GM11168 (cell line): Measurements from ENCODE around the gene SERF1A.
"Not testable (repeated sequence)": the region's sequence is repeated elsewhere in the genome, so short reads cannot be mapped to it uniquely, and the experiment has no call there.

ENCODE experiments used
- in situ Hi-C: fragments of 300-500 bp; cut with MboI; formaldehyde crosslinking; loops from one replicate; pipeline ENCODE4 v1.12.0; 2022; ENCODE audit warnings: low sequenced_read_pairs; ENCODE audit not compliant: unreplicated experiment

SERF1A gene

DNA sequence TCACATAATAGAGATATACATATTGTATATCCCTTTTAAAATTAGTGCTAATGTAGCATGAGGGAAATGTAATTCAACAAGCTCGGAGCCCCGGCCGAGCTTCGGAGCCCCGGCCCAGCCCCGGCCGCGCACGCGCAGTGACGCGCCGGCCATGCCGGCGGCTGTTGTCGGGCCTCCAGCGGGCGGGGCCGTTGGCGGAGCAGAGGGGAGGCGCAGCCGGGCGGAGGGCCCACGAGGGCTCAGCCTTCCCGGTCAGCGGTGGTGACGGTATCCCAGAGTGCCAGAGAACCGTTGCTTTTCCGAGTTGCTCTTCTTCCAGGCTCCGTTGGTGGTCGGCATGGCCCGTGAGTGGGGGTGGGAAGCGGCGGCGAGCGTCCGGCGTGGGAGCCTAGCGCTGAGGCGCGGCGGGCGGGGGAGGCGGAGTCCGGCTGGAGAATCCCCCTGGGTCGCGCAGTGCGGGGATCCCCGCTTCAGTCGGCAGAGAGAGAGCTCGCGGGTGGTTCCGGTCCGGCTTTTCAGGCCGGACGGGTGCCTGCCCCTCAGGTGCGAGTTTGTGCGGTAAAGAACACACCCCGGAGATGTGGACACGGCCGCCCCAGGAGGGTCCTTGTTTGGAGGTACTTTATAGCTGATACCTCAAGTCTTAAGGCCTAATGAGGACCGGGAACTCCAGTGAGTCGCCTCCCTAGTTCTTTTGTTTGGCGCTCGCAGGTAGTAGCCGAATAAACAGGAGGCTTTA is at the start of gene SERF1A:
TSS of gene SERF1A (plus strand) at position 137 of the 739 bp plus-strand sequence. CDS start at position 338, 201 bp downstream.
- in situ Hi-C loops = not testable (repeated sequence)

DNA sequence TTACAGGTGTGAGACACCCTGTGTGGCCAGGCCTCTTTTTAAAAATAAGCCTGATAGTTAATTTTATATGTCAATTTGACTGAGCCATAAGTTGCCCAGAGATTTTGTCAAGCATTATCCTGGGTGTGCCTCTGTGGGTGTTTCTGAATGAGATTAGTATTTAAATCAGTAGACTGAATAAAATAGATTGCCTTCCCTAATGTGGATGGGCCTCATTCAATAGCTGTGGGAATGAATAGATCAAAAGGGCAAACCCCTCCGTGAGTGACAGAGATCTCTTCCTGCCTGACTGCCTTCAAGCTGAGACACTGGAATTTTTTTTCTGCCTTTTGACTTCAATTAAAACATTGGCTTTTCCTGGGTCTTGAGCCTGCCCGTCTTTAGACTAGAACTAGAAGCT is 33.7 kb upstream of the SERF1A start:
- in situ Hi-C loops = not testable (repeated sequence)

DNA sequence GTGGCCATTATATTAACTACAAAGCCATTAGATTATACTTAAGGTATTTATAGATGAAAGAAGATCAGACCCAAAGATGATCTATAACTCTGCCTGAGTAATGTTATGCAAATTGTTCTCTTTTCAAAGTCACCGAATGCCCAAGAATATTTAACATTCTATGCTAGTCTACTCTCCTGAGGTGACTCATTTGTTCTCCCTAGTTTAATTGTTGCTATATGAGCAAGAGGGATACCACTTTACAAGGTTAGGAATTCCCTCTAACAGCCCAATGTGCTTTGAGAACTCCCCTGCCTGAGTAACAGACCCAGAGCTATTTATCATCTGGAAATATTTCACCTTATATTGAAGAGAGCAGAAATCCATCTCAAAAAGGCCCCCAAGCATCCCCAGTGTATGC is 29.8 kb upstream of the SERF1A start:
- in situ Hi-C loops = not testable (repeated sequence)

DNA sequence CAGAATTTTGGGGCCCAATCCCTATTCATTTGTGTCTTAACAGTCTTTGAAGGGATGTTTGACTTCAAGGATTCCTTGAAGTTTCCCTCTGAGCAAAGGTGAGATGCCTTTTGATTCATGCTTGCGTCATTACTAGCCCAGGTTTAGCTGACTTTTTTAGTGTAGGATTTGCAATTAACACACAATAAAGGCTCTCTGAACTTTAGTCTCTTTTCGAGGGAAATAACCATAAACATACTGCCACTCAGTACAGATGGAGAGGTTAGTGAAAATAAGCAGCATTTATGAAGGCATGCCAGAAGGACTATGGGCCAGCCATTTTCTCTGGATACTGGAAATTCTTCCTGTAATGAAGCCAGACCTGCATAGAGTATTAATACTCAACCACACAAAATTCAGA is 4.4 kb upstream of the SERF1A start:
- in situ Hi-C loops = not testable (repeated sequence)

DNA sequence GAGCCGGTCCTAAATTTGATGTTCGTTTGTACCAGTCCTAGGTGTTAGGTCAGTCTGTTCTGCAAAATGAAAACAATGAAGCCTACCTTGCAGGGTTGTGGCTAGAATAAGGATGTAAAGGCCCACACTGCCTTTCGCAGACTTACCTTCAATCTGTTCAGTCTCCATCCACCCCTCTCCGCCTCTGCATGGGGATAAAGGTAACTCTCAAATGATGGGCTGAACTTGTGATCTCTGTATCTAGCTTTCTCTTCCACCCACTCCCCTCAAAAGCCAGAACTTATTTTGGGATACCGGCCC is 753 bp downstream of the SERF1A start:
- in situ Hi-C loops = not testable (repeated sequence)

DNA sequence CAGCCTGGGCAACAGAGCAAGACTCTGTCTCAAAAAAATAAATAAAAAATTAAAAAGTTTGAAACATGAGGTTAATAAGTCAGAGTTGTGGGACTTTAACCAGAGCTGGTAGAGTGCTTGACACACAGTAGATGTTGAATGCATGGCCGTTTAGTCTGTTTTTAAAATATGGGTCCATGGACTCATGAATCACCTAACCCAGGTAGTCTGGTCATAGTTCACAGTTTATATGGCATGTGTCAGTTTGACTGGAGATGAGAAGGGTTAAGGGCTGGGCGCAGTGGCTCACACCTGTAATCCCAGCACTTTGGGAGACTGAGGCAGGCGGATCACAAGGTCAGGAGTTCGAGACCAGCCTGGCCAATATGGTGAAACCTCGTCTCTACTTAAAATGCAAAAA is 6.2 kb downstream of the SERF1A start:
- in situ Hi-C loops = not testable (repeated sequence)

DNA sequence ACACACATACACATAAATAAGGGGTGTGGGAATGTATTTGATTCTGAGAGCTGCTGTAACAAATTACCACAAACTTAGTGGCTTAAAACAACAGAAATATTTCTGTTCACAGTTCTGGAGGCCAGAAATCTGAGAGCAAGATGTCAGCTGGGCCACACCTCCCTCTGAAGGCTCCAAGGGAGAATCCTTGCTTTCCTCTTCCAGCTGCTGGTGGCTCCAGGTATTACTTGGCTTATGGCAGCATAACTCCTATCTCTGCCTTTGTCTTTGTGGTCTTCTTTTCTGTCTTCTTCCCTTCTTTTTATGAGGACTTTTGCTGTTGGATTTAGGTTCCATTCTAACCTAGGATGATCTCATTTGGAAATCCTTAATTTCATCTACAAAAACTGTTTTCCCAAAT is 16.4 kb downstream of the SERF1A start:
- in situ Hi-C loops = not testable (repeated sequence)

DNA sequence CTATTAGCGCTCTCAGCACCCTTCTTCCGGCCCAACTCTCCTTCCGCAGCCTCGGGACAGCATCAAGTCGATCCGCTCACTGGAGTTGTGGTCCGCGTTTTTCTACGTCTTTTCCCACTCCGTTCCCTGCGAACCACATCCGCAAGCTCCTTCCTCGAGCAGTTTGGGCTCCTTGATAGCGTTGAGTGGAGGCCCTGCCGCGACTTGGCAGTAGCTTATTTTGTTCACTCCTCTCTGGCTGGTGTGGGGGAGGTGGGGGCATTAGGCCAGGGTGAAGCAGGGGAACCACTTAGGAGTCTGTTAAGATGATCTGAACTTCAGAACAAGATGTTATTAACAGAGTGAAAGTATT is 24.7 kb downstream of the SERF1A start:
- in situ Hi-C loops = not testable (repeated sequence)

DNA sequence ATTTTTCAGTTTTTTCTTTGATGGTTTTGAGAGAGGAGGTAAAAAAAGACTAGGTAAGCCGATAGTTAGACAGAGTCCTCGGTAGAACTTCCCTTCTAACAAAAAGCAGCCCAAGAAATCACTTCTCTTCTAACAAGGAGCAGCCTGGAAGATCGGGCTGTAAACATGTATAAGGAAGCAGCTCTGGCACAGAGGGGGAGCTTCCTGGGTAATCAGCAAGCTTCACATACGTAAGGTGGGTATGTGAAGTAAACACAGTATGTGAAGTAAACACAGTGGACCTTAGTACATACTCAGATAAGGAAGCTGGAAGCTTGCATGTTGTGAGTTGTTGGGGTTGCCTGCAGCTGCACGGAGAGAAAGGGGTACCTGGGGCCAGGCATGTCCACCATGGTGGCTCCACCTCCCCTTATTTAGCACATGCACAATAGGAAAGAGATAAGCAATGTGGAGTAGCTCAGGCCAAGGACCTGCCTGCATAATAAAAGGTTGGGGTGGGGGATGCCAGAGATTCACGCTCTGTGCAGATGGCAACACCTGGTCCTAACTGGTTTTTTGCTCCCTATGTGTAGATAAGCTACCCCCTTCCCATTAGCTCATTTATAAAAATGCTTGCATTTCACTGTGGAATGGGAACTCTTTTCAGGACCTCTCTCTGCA is 31.4 kb downstream of the SERF1A start:
- in situ Hi-C loops = not testable (repeated sequence)

DNA sequence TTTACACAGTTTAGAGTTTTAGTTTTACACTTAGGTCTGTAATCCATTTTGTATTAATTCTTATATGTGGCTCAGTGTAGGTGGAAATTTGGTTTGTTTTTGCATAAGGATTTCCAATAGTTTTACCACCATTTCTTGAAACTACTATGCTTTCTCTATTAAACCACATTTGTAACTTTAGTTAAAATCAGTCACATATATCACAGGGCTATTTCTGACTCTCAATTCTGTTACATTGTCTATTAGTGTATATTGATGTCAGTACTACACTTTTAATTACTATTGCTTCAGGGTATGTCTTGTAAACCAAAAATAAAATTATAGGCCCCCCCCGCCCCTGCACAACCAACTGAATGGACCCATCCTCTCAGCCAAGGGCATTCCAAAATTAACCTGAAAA is 32.1 kb downstream of the SERF1A start:
- in situ Hi-C loops = not testable (repeated sequence)

DNA sequence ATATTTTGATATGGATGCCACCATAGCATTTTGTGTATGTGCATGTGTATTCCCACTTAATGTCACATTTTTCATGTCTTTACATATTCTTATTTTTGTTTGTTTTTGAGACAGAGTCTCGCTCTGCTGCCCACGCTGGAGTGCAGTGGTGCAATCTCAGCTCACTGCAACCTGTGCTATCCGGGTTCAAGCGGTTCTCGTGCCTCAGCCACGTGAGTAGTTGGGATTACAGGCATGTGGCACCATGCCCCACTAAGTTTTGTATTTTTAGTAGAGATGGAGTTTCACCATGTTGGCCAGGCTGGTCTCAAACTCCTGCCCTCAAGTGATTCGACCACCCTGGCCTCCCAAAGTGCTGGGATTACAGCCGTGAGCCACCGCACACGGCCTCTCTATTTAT is 52.6 kb downstream of the SERF1A start:
- in situ Hi-C loops = loop anchor here (25.0 kb wide), 1 partner anchor 866 kb away; no protein-coding TSS in a partner anchor
